Measurements from ENCODE around the gene KRT222.

KRT222 gene

GRCh38 chr17:40614431-40615067 lies 50.4 kb downstream of the KRT222 start:
- no peak for DNase-seq

DNA sequence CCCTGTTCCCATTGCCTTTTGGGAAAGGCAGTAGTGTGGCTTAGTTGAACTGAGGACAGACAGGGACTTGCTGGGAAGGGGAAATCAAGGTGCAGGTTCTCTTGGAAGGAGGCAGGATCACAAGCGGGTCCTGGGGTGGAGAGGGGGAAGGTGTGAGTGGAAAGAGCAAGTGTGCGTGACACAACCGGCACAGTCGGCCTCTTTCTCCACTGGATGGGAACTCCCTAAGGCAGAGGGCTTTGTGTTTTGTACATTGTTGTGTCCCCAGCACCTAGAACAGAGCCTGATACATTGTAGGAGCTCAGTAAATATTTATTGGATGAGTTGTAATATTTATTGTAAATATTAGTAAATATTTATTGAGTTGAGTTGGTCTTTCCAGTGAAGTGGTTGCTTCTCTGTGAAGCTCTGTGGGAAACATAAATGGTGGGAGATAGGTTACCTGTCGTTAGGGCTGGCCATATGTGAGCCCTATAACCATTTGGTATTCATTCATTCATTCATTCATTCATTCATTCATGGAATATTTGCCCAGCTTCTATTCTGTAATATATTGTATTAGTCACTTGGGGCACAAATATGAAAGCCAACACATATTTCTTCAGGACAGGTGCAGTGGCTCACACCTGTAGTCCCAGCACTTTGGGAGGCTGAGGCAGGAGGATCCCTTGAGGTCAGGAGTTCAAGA lies 51.4 kb downstream of the KRT222 start:
- DNase-seq = no peak

- DNase-seq = no peak
Observed at GRCh38 chr17:40612599-40613244, 52.3 kb downstream of the KRT222 start.

DNA sequence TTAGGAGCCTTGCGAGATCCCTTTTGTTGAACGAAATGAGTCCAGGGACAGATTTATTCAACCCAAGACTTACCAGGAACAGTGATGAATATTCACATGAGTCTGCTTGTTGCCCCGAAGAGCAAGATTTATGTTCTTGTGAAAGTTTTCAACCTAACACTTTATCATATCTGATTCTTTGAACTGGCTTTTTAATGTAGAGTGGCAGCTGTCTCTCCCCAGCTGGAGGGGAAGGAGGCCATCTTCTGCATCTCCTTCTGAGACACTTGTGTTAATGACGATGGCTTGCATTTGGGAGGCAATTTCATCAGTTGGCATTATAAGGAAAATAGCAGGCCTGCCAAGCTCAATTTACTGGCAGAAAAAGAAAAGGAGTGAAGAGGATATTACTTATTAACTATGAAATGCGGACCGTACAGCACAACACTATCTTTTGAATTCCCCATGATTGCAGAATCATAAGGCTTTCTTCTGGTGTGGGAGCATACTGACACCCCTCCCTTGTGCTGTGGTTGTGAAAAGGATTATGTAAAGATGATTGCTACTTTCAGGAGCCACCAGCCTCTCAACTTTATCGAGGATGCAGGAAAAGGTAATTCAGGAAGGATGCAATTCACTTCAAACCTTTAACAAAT lies 53.0 kb downstream of the KRT222 start:
- no peak for DNase-seq

DNA sequence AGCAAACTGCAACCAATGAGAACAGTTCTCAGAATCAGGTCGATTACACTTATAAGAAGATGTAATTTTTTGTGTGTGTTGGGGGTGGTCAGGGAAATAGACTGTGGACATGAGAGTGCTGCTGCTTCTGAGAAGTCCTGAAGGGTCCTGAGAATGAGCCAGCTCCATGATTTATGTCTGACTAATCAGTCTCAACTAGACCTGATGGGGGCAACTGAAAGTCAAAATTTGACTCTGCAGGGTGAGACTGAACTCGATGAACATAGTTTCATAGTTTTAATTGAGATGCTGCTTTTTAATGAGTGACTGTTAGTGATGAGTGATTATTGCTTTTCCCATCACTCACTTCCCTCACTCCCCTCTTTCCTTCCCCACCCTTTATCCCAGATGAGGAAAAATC lies 54.6 kb downstream of the KRT222 start:
- DNase-seq = no peak

GRCh38 chr17:40608061-40608581 lies 56.9 kb downstream of the KRT222 start:
- no peak for DNase-seq

DNA sequence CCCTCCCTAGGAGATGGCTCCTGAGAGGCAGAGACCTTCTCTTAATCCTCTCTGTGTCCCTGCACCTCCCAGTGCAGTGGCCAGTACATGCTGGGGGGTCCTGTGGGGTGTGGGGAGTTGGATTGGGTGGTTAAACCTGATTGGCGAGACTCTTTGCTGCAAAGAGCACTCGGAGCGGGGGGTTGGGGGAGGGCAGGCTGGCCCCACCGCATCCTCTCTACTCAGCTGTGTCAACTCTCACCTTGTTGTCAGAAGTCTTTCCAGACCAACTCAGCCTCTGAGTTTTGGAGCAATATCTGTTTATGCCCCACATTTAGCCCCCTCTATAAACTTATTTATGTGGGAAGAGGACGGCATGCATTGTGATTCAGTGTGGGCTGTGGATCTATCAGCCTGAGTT lies 57.3 kb downstream of the KRT222 start:
- DNase-seq = no peak

- DNase-seq = no peak
Observed at GRCh38 chr17:40606548-40607353, 58.2 kb downstream of the KRT222 start.

- no peak for DNase-seq
Observed at GRCh38 chr17:40605306-40605705, 59.7 kb downstream of the KRT222 start.

Measured in RPMI8226 (cell line).